CD4-positive, alpha-beta T cell treated with Interleukin-1 beta for 1 hour (primary cell): ENCODE results near the gene HSPA8.

ENCODE experiments used
- DNase-seq, 2 donors: peaks; one replicate each; pipeline ENCODE4 v3.0.0-alpha.2; 2020 to 2022

Gene HSPA8

GRCh38 chr11:123069908-123070821 lies 8.2 kb upstream of the HSPA8 start:
- DNase-seq = peak; percentile 33 to 76

DNA sequence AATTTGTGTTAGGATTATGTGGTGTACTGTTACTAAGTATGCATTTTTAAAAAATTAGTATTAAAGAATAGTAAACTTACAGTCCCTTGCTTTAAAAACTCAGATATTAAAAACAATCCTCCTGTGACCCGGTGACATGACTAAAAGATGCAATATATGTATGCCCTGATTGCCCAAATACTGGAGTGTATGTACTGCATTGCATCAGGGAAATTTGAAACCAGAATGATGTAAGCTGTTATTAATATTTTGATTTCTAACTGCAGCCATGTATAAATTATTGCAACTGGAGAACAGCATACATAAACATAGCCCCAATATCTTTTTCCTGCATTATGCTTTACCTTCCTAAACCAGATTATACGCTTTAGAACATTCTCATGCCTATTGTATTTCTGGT lies 3.7 kb upstream of the HSPA8 start:
- no peak for DNase-seq

GRCh38 chr11:123063826-123064657 lies 2.1 kb upstream of the HSPA8 start:
- DNase-seq = peak in 1 of 2 donors; percentile 55

DNA sequence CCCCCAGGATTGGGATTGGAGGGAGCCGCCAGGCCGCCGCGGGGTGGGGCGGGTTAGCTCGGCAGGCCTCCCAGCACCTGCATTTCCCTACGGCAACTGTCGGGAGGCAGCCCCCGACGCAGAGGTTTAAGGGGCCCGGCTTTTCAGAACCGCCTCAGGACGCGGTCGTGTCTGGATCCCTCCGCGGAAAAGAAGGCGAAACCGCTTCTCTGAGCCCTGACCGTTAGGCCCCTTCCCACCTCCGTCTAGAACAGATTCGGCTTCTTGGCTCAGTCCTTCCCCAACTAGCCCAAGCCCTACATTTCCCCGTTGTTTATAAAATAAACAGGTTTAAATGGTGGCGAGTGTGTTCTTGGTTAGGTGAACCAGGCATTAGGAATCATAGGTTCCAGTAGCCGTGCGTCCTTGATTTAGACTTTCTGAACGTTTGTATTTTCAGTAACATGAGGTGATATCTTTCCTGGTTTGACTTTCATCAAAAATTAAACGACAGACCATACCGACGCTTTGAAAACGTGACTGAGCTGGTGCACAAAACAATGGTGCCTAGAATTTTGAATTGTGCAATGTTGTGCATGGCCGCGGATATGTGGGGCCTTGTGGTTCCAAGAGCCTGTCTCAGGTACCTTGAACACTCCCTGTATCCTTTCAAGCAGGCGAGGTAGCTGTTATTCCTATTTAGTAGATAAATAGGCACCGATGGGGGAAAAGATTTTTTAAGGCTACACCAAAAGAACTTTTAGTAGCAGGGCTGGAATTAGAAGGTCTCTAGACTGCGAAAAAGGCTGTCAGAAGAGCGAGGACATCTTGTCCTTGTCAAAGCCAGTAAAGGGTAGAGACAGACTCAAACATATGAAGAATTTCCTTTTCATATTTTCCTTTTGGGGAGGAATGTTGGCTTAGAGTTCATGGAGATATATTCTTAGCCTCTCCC lies 1.2 kb upstream of the HSPA8 start:
- peak; percentile 50 to 61 for DNase-seq

GRCh38 chr11:123062158-123062891 lies 389 bp upstream of the HSPA8 start:
- DNase-seq = peak; percentile 99 to 100

DNA sequence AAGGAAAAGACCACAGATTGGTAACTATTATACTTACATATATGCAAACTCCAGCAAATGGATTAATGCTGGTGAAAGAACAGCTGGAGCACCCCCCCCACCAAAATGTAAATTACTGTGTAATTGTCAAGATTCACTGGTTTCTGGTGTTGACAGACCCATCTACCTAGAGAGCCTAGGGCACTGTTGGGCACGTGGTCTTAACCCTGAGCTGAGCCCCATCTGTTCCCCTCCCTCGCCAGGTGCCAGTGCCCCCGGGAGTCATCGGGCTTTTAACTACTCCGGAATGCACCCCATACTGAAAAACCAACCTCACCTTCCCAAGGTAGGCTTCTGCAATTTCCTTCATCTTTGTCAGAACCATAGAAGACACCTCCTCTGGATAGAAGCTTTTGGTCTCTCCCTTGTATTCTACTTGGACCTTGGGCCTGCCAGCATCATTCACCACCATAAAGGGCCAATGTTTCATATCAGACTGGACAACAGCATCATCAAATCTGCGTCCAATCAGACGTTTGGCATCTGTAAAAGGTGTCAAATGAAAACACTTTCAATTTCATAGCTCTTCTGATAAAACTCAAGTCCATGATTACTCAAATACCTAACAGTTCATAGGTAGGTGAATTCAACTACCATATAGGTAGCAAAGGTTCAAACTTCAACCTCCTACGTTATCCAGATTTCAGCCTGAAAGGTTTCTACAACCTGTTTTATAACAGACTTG lies 1.5 kb downstream of the HSPA8 start:
- DNase-seq = peak in 1 of 2 donors; percentile 51

GRCh38 chr11:123059041-123059920 lies 2.7 kb downstream of the HSPA8 start:
- peak in 1 of 2 donors; percentile 43 for DNase-seq

- DNase-seq = peak in 1 of 2 donors; percentile 49
Observed at GRCh38 chr11:123057661-123058305, 4.2 kb downstream of the HSPA8 start.

- peak in 1 of 2 donors; percentile 57 for DNase-seq
Observed at GRCh38 chr11:123056835-123057491, 5.0 kb downstream of the HSPA8 start.

DNA sequence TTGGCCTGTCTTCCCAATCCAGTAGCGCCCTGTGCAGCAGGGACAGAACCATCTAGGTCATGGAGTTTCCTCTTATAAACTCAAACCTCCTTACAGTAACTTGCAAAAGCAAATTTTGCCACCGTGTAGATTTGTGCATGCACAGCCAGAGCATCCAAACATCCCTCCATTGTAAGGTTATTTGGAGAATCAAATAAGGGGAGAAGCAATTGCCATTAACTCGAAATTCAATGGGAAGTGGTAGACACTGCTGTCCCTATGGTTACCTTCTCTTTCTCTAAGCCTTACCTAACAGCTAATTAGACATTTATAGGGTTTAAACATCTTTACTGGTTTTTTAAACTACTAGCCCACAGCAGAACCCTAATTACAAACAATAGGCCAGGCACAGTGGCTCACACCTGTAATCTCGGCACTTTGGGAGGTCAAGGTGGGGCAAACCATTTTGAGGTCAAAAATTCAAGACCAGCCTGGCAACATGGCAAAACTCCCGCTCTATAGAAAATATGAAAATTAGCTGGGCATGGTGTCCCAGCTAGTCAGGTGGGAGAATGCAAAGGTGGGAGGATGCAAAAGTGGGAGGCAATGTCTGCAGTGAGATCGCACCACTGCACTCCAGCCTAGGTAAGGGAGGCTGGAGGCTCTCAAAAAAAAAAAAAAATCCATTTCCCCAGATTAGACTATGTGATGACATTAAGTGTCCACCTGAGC lies 6.6 kb downstream of the HSPA8 start:
- DNase-seq = peak; percentile 34 to 58

- DNase-seq = peak; percentile 46 to 83
Observed at GRCh38 chr11:123054301-123055065, 7.5 kb downstream of the HSPA8 start.

GRCh38 chr11:123052901-123053721 lies 8.8 kb downstream of the HSPA8 start:
- peak in 1 of 2 donors; percentile 61 for DNase-seq

GRCh38 chr11:123051634-123052033 lies 10.3 kb downstream of the HSPA8 start:
- DNase-seq = peak in 1 of 2 donors; percentile 55

DNA sequence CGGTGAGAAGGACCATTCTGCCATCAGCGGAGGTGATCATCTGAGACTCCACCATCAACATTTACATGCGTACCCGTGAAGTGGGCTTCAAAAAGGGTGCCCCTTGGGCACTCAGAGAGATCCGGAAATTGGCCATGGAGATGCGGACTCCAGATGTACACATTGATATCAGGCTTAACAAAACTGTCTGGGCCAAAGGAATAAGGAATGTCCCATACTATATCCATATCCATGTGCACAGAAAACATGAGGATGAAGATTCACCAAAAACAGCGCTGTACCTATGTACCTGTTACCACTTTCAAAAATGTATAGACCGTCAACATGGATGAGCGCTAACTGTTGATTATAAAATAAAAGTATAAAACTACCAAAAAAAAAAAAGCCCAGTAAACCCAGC lies 10.8 kb downstream of the HSPA8 start:
- DNase-seq = peak in 1 of 2 donors; percentile 49

DNA sequence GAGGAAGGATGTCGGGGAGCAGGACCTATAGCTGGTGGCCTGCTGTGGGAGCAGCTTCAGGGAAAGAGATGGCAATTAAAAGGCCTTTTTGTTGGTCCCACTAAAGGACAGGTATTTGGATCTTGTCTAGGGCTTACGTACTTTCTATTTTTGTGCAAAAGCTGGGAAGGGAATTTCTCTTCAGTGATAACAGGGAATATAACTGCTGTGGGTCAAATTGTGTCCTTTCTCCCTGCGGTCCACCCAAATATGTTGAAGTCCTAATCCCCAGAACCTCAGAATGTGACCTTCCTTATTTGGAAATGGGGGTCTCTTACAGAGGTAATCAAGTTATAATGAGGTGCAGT lies 14.0 kb downstream of the HSPA8 start:
- DNase-seq = no peak

- no peak for DNase-seq
Observed at GRCh38 chr11:123047266-123047946, 14.5 kb downstream of the HSPA8 start.
